SK-N-SH treated with all-trans-retinoic acid at 6 μM for 48 hours (cell line): ENCODE results near the gene FUBP3.

Experiments
- ATAC-seq: fragments of 200-7000 bp; cut with Tn5 transposase; 3 replicates; pipeline ENCODE4 v1.9.1; 2020; ENCODE audit warnings: mild to moderate bottlenecking, moderate library complexity
- BACH2 ChIP-seq: fragments of 250-450 bp; sonication (Bioruptor Pico); IDR thresholded peaks from 2 replicates; pipeline ENCODE4 v1.9.0; 2021; ENCODE audit warnings: mild to moderate bottlenecking, borderline replicate concordance
- CSDC2 ChIP-seq: fragments of 250-450 bp; sonication (Bioruptor Pico); IDR thresholded peaks from 2 replicates; pipeline ENCODE4 v1.5.0; 2020; ENCODE audit warnings: mild to moderate bottlenecking, moderate library complexity
- ESRRG ChIP-seq: fragments of 250-450 bp; sonication (Bioruptor Pico); IDR thresholded peaks from 2 replicates; pipeline ENCODE4 v1.6.1; 2021; ENCODE audit warnings: mild to moderate bottlenecking
- GLIS3 ChIP-seq: fragments of 250-450 bp; sonication (Bioruptor Pico); IDR thresholded peaks from 2 replicates; pipeline ENCODE4 v1.5.0; 2020; ENCODE audit warnings: mild to moderate bottlenecking, moderate library complexity
- ISL1 ChIP-seq: fragments of 250-450 bp; sonication (Bioruptor Pico); IDR thresholded peaks from 2 replicates; pipeline ENCODE4 v2.1.2; 2022; ENCODE audit warnings: mild to moderate bottlenecking, moderate library complexity
- OSR1 ChIP-seq: fragments of 250-450 bp; sonication (Bioruptor Pico); IDR thresholded peaks from 2 replicates; pipeline ENCODE4 v1.8.0; 2022; ENCODE audit warnings: moderate library complexity, mild to moderate bottlenecking, inconsistent platforms
- RARB ChIP-seq: fragments of 250-450 bp; sonication (Bioruptor Pico); IDR thresholded peaks from 2 replicates; pipeline ENCODE4 v1.8.0; 2021; ENCODE audit warnings: mild to moderate bottlenecking, moderate library complexity
- SNAI2 ChIP-seq: fragments of 250-450 bp; sonication (Bioruptor Pico); IDR thresholded peaks from 2 replicates; pipeline ENCODE4 v1.5.0; 2020; ENCODE audit warnings: mild to moderate bottlenecking, moderate library complexity
- TCF4 ChIP-seq: fragments of 250-450 bp; sonication (Bioruptor Pico); IDR thresholded peaks from 2 replicates; pipeline ENCODE4 v1.8.0; 2021; ENCODE audit warnings: mild to moderate bottlenecking, moderate library complexity, borderline replicate concordance
- TOX ChIP-seq: fragments of 250-450 bp; sonication (Bioruptor Pico); IDR thresholded peaks from 2 replicates; pipeline ENCODE4 v1.8.0; 2021; ENCODE audit warnings: mild to moderate bottlenecking, moderate library complexity, borderline replicate concordance
- ZC3H10 ChIP-seq: fragments of 250-450 bp; sonication (Bioruptor Pico); IDR thresholded peaks from 2 replicates; pipeline ENCODE4 v1.5.1; 2021; ENCODE audit warnings: mild to moderate bottlenecking, moderate library complexity
- ZFP3 ChIP-seq: fragments of 250-450 bp; sonication (Bioruptor Pico); IDR thresholded peaks from 2 replicates; pipeline ENCODE4 v1.5.0; 2020; ENCODE audit warnings: mild to moderate bottlenecking, moderate library complexity
- ZFP30 ChIP-seq: fragments of 450-650 bp; formaldehyde crosslinking; IDR thresholded peaks from 2 replicates; pipeline ENCODE4 v1.5.0; 2022; ENCODE audit warnings: mild to moderate bottlenecking, moderate library complexity
- ZNF565 ChIP-seq: fragments of 450-650 bp; formaldehyde crosslinking; conservative IDR thresholded peaks from 2 replicates; pipeline ENCODE4 v1.5.0; 2020; ENCODE audit warnings: low read depth, mild to moderate bottlenecking, moderate library complexity
- ZNF70 ChIP-seq: fragments of 450-650 bp; formaldehyde crosslinking; IDR thresholded peaks from 2 replicates; pipeline ENCODE4 v1.5.0; 2020; ENCODE audit warnings: mild to moderate bottlenecking, moderate library complexity
- ZNF8 ChIP-seq: fragments of 450-650 bp; formaldehyde crosslinking; IDR thresholded peaks from 2 replicates; pipeline ENCODE4 v1.5.0; 2020; ENCODE audit warnings: mild to moderate bottlenecking, moderate library complexity
- TF ChIP-seq, protein P1 (sequence below): fragments of 250-450 bp; sonication (Bioruptor Pico); IDR thresholded peaks from 2 replicates; pipeline ENCODE4 v1.8.0; 2021; ENCODE audit warnings: low read depth, mild to moderate bottlenecking, moderate library complexity, borderline replicate concordance
- TF ChIP-seq, protein P2 (sequence below): fragments of 250-450 bp; sonication (Bioruptor Pico); IDR thresholded peaks from 2 replicates; pipeline ENCODE4 v1.5.0; 2020; ENCODE audit warnings: mild to moderate bottlenecking, moderate library complexity
- TF ChIP-seq, protein P3 (sequence below): fragments of 250-450 bp; sonication (Bioruptor Pico); IDR thresholded peaks from 2 replicates; pipeline ENCODE4 v1.5.1; 2020; ENCODE audit warnings: low read depth, mild to moderate bottlenecking, moderate library complexity
- TF ChIP-seq, protein P4 (sequence below): fragments of 250-450 bp; sonication (Bioruptor Pico); IDR thresholded peaks from 2 replicates; pipeline ENCODE4 v1.5.1; 2021; ENCODE audit warnings: mild to moderate bottlenecking, moderate library complexity
- TF ChIP-seq, protein P5 (sequence below): fragments of 250-450 bp; sonication (Bioruptor Pico); IDR thresholded peaks from 2 replicates; pipeline ENCODE4 v1.8.0; 2020; ENCODE audit warnings: mild to moderate bottlenecking, moderate library complexity, borderline replicate concordance

FUBP3 gene

DNA sequence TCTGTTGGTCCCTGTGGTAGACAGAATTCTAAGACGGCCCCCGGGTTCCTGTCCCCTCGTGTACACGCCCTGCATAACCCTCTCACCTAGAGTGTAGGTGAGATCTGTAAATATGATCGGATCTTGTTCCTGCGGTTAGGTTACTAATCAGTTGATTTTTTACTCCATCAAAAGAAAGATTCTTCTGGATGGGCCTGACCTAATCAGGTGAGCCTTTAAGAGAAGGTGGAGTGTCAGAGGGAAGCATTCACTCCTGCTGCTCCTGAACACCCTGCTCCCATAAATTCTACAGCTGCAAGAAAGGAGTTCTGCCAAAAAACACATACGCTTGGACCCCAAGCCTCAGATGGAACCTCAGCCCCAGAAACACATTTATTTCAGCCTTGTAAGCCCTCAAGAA is 15.6 kb upstream of the FUBP3 start:
- TF ChIP-seq ZNF70 (no peak), CSDC2 (CRISPR knock-in tag) (no peak), SNAI2 (CRISPR knock-in tag) (no peak), TOX (CRISPR knock-in tag) (no peak), ESRRG (no peak), OSR1 (CRISPR knock-in tag) (no peak)
- TF ChIP-seq, protein P1, sequence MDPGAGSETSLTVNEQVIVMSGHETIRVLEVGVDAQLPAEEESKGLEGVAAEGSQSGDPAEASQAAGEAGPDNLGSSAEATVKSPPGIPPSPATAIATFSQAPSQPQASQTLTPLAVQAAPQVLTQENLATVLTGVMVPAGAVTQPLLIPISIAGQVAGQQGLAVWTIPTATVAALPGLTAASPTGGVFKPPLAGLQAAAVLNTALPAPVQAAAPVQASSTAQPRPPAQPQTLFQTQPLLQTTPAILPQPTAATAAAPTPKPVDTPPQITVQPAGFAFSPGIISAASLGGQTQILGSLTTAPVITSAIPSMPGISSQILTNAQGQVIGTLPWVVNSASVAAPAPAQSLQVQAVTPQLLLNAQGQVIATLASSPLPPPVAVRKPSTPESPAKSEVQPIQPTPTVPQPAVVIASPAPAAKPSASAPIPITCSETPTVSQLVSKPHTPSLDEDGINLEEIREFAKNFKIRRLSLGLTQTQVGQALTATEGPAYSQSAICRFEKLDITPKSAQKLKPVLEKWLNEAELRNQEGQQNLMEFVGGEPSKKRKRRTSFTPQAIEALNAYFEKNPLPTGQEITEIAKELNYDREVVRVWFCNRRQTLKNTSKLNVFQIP, result no peak
- TF ChIP-seq, all 23 proteins: peak for 0
- no peak for ATAC-seq

DNA sequence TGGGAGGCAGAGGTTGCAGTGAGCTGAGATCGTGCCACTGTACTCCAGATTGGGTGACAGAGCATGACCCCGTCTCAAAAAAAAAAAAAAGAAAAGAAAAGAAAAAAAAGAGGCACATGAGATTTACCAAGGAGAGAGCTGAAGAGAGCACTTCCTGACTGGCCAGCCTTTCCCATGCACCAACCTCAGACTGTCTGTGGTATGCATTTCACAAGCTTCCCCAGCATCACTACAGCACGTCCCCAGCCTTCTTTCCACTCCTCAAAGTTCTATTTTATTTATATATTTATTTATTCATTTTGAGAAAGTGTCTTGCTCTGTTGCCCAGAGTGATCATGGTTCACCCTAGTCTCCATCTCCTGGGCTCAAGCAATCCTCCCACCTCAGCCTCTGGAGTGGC is 13.6 kb upstream of the FUBP3 start:
- no peak for TF ChIP-seq ZNF70
- TF ChIP-seq CSDC2 (CRISPR knock-in tag), result no peak
- no peak for TF ChIP-seq TCF4 (CRISPR knock-in tag)
- no peak for TF ChIP-seq BACH2 (CRISPR knock-in tag)
- no peak for TF ChIP-seq ZFP3
- TF ChIP-seq, protein P2, sequence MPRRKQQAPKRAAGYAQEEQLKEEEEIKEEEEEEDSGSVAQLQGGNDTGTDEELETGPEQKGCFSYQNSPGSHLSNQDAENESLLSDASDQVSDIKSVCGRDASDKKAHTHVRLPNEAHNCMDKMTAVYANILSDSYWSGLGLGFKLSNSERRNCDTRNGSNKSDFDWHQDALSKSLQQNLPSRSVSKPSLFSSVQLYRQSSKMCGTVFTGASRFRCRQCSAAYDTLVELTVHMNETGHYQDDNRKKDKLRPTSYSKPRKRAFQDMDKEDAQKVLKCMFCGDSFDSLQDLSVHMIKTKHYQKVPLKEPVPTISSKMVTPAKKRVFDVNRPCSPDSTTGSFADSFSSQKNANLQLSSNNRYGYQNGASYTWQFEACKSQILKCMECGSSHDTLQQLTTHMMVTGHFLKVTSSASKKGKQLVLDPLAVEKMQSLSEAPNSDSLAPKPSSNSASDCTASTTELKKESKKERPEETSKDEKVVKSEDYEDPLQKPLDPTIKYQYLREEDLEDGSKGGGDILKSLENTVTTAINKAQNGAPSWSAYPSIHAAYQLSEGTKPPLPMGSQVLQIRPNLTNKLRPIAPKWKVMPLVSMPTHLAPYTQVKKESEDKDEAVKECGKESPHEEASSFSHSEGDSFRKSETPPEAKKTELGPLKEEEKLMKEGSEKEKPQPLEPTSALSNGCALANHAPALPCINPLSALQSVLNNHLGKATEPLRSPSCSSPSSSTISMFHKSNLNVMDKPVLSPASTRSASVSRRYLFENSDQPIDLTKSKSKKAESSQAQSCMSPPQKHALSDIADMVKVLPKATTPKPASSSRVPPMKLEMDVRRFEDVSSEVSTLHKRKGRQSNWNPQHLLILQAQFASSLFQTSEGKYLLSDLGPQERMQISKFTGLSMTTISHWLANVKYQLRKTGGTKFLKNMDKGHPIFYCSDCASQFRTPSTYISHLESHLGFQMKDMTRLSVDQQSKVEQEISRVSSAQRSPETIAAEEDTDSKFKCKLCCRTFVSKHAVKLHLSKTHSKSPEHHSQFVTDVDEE (CRISPR knock-in tag), result no peak
- TF ChIP-seq, protein P3, sequence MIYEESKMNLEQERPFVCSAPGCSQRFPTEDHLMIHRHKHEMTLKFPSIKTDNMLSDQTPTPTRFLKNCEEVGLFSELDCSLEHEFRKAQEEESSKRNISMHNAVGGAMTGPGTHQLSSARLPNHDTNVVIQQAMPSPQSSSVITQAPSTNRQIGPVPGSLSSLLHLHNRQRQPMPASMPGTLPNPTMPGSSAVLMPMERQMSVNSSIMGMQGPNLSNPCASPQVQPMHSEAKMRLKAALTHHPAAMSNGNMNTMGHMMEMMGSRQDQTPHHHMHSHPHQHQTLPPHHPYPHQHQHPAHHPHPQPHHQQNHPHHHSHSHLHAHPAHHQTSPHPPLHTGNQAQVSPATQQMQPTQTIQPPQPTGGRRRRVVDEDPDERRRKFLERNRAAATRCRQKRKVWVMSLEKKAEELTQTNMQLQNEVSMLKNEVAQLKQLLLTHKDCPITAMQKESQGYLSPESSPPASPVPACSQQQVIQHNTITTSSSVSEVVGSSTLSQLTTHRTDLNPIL (CRISPR knock-in tag), result no peak
- TF ChIP-seq RARB, result no peak
- TF ChIP-seq, protein P4, sequence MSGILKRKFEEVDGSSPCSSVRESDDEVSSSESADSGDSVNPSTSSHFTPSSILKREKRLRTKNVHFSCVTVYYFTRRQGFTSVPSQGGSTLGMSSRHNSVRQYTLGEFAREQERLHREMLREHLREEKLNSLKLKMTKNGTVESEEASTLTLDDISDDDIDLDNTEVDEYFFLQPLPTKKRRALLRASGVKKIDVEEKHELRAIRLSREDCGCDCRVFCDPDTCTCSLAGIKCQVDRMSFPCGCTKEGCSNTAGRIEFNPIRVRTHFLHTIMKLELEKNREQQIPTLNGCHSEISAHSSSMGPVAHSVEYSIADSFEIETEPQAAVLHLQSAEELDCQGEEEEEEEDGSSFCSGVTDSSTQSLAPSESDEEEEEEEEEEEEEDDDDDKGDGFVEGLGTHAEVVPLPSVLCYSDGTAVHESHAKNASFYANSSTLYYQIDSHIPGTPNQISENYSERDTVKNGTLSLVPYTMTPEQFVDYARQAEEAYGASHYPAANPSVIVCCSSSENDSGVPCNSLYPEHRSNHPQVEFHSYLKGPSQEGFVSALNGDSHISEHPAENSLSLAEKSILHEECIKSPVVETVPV (CRISPR knock-in tag), result no peak
- TF ChIP-seq ZC3H10 (CRISPR knock-in tag), result no peak
- no peak for TF ChIP-seq ZFP30 (CRISPR knock-in tag)
- TF ChIP-seq GLIS3 (CRISPR knock-in tag), result no peak
- TF ChIP-seq ISL1 (CRISPR knock-in tag), result no peak
- ATAC-seq, result no peak

DNA sequence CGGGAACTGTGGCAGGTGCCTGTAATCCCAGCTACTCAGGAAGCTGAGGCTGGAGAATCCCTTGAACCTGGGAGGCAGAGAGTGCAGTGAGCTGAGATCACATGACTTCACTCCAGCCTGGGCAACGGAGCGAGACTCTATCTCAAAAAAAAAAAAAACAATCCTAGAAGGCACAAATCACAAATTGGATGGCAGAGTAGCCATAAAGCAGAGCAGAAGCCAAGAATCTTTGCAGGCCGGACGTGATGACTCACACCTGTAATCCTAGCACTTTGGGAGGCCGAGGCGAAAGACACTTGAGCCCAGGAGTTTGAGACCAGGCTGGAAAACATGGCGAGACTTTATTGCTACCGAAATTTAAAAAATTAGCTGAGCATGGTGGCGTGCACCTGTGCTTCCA is 9.2 kb upstream of the FUBP3 start:
- ATAC-seq, result peak; percentile 89
- TF ChIP-seq GLIS3 (CRISPR knock-in tag) (no peak), ZFP3 (no peak), ZFP30 (CRISPR knock-in tag) (no peak)
- TF ChIP-seq, protein P4 (CRISPR knock-in tag), result no peak

DNA sequence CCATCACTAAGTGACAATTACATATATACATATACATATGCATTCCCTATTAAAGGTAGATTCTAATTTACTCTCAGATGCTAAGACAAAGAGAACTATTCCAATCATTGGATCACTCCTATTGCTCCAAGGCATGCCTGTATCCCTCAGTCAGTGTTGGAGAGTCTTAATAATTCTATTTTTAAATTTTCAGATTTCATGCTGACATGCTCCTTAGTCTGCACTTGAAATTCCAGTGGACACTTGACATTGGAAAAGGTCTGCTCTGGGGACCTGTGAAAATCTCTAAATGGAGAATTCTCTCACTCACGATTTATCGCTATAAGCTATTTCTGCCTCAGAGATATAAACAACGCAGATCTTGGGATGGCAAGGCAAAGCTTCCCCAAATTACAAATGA is 3.9 kb upstream of the FUBP3 start:
- ATAC-seq, result no peak
- TF ChIP-seq ZNF8 (CRISPR knock-in tag), result no peak
- no peak for TF ChIP-seq ZNF565 (CRISPR knock-in tag)
- TF ChIP-seq, protein P5, sequence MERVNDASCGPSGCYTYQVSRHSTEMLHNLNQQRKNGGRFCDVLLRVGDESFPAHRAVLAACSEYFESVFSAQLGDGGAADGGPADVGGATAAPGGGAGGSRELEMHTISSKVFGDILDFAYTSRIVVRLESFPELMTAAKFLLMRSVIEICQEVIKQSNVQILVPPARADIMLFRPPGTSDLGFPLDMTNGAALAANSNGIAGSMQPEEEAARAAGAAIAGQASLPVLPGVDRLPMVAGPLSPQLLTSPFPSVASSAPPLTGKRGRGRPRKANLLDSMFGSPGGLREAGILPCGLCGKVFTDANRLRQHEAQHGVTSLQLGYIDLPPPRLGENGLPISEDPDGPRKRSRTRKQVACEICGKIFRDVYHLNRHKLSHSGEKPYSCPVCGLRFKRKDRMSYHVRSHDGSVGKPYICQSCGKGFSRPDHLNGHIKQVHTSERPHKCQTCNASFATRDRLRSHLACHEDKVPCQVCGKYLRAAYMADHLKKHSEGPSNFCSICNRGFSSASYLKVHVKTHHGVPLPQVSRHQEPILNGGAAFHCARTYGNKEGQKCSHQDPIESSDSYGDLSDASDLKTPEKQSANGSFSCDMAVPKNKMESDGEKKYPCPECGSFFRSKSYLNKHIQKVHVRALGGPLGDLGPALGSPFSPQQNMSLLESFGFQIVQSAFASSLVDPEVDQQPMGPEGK (CRISPR knock-in tag), result no peak
- TF ChIP-seq, all 23 proteins: peak for 0
